K562 (cell line): ENCODE data around the gene IFITM2. TPM values are rescaled to one million over a fixed set of nuclear protein-coding genes. Genes with fewer than 3 reads are reported as not detected.
A peak's percentile ranks its signal among the peaks of the same experiment; 100 is the strongest.

Experiments used
- ATAC-seq: fragments of 200-7000 bp; cut with Tn5 transposase; 3 replicates; pipeline ENCODE4 v1.9.1; 2020; ENCODE audit warnings: moderate library complexity
- BruUV-seq: library from RNA; stranded (reverse); fragments of 400-500 nt; replicated peaks from 2 replicates; lab custom pipeline; 2021; lab: Mats Ljungman, UMichigan
- CTCF ChIA-PET: fragments of 300-600 bp; formaldehyde crosslinking; extraction: SDS; loops from one replicate; lab custom pipeline; 2021; ENCODE audit warnings: low intra/inter-chr PET ratio; lab: Yijun Ruan, JAX
- POLR2A ChIA-PET: fragments of 300-600, 350-650 bp; sonication (Branson Sonifier 250); formaldehyde crosslinking; extraction: SDS; loops from one replicate; lab custom pipeline; 2021; ENCODE audit warnings: antibody characterized with exemption, inconsistent platforms; lab: Yijun Ruan, JAX
- DNase-seq, 4 experiments: peaks; one replicate each; pipeline versions ENCODE4 v3.0.0 to v3.0.0-alpha.2; 2011 to 2018; ENCODE audit warnings: low spot score in 3 of 4, mixed read lengths in 3 of 4; ENCODE audit errors: extremely low read depth in 1 of 4
- FAIRE-seq: peaks from 2 replicates; lab custom pipeline; 2011; peaks lifted over from hg19 to GRCh38; lab: Jason Lieb, UNC
- H2AFZ ChIP-seq: 2 replicates; pipeline ENCODE4 v1.6.0; 2011; ENCODE audit warnings: low read depth, low read length, control low read depth, inconsistent platforms
- H3K27ac ChIP-seq: fragments of 200-600 bp; 3 replicates; pipeline ENCODE4 v1.8.0; 2011; ENCODE audit warnings: low read depth, mild to moderate bottlenecking, control low read depth, inconsistent platforms, low read length, moderate library complexity, mixed read lengths; ENCODE audit errors: extremely low read depth
- H3K27me3 ChIP-seq, 2 experiments: fragments of 300-600 bp in 1 of 2; 2 replicates in 1 of 2; 3 replicates in 1 of 2; pipeline versions ENCODE4 v1.6.0 to v1.8.0; 2011; ENCODE audit warnings: inconsistent platforms in 2 of 2, low read length in 2 of 2, mild to moderate bottlenecking in 1 of 2, mixed read lengths in 1 of 2, moderate library complexity in 1 of 2; ENCODE audit not compliant: control insufficient read depth in 2 of 2, insufficient read depth in 2 of 2
- H3K36me3 ChIP-seq: fragments of 300-600 bp; 3 replicates; pipeline ENCODE4 v1.8.0; 2011; ENCODE audit warnings: mild to moderate bottlenecking, low read length, inconsistent platforms; ENCODE audit not compliant: control insufficient read depth, insufficient read depth
- H3K4me1 ChIP-seq, 2 experiments: fragments of 200-600 bp in 1 of 2; replicated peaks in 1 of 2; 2 replicates in 1 of 2; 3 replicates in 1 of 2; pipeline versions ENCODE4 v1.5.1 to v1.8.0; 2011; ENCODE audit warnings: inconsistent platforms in 2 of 2, low read length in 2 of 2, mild to moderate bottlenecking in 1 of 2, mixed read lengths in 1 of 2, moderate library complexity in 1 of 2; ENCODE audit not compliant: control insufficient read depth in 2 of 2, insufficient read depth in 2 of 2
- H3K4me2 ChIP-seq: 2 replicates; pipeline ENCODE4 v1.6.1; 2011; ENCODE audit warnings: low read length, control low read depth, inconsistent platforms, mixed read lengths; ENCODE audit not compliant: insufficient read depth
- H3K4me3 ChIP-seq: fragments of 200-600 bp; sonication (generic), shearing (Covaris generic); 2 replicates; pipeline ENCODE4 v1.5.1; 2016; ENCODE audit warnings: control low read depth, inconsistent platforms
- H3K79me2 ChIP-seq: fragments of 200-600 bp; 3 replicates; pipeline ENCODE4 v1.8.0; 2011; ENCODE audit warnings: low read length, inconsistent platforms; ENCODE audit not compliant: control insufficient read depth, insufficient read depth
- H3K9ac ChIP-seq, 2 experiments: 2 replicates each; pipeline versions ENCODE4 v1.6.0 to v1.6.1; 2011; ENCODE audit warnings: low read depth in 2 of 2, low read length in 2 of 2, control low read depth in 1 of 2, inconsistent platforms in 1 of 2, mild to moderate bottlenecking in 1 of 2, mixed read lengths in 1 of 2; ENCODE audit not compliant: insufficient read depth in 1 of 2
- H3K9me1 ChIP-seq: one replicate; pipeline ENCODE4 v1.6.0; 2011; ENCODE audit warnings: inconsistent platforms, mild to moderate bottlenecking, low read length, moderate library complexity; ENCODE audit not compliant: control insufficient read depth, insufficient read depth
- H3K9me3 ChIP-seq: replicated peaks from 2 replicates; pipeline ENCODE4 v1.5.1; 2011; ENCODE audit warnings: low read depth, low read length, inconsistent platforms; ENCODE audit not compliant: control insufficient read depth, insufficient read depth
- H4K20me1 ChIP-seq: replicated peaks from 2 replicates; pipeline ENCODE4 v1.6.1; 2011; ENCODE audit warnings: low read length, inconsistent platforms, mixed read lengths; ENCODE audit not compliant: control insufficient read depth, insufficient read depth
- GATA2 ChIP-seq: sonication (generic); formaldehyde crosslinking; IDR thresholded peaks from 2 replicates; pipeline ENCODE4 v1.4.0; 2020; ENCODE audit warnings: mild to moderate bottlenecking, missing genetic modification reagents
- GTF2E2 ChIP-seq: fragments of 200-800 bp; sonication (Bioruptor generic); IDR thresholded peaks from 2 replicates; pipeline ENCODE4 v1.6.1; 2016; ENCODE audit warnings: missing genetic modification characterization, missing compliant biosample characterization
- MEF2A ChIP-seq: IDR thresholded peaks from 2 replicates; pipeline ENCODE4 v1.6.1; 2011; ENCODE audit warnings: low read depth, mild to moderate bottlenecking, low read length, moderate library complexity; ENCODE audit not compliant: control insufficient read depth
- MTA3 ChIP-seq: fragments of 450-650 bp; formaldehyde crosslinking; IDR thresholded peaks from 2 replicates; pipeline ENCODE4 v1.6.1; 2017; ENCODE audit warnings: mild to moderate bottlenecking, borderline replicate concordance
- PURB ChIP-seq: sonication (generic); formaldehyde crosslinking; IDR thresholded peaks from 2 replicates; pipeline ENCODE4 v1.9.0; 2021; ENCODE audit warnings: low read depth, mild to moderate bottlenecking, missing genetic modification reagents
- ZFP36 ChIP-seq: fragments of 150-350 bp; IDR thresholded peaks from 2 replicates; pipeline ENCODE4 v1.6.1; 2018; ENCODE audit warnings: low read length, low read depth; ENCODE audit not compliant: partially characterized antibody
- WGBS: fragments of 100-300 bp; shearing (Covaris generic); methylation state at CpG from one replicate; pipeline ENCODE4 v1.1.6; 2016; ENCODE audit warnings: low coverage, mixed read lengths; ENCODE audit not compliant: insufficient coverage; ENCODE audit errors: missing lambda C conversion rate; 5-methylcytosine and 5-hydroxymethylcytosine counted together
- in situ Hi-C: fragments of 300-500 bp; cut with MboI; formaldehyde crosslinking; loops from 4 replicates; pipeline ENCODE4 v1.15.0; 2018; ENCODE audit warnings: inconsistent platforms, mixed read lengths
- intact Hi-C: fragments of 100-400 bp; cut with micrococcal nuclease; formaldehyde crosslinking; loops from 2 replicates; pipeline ENCODE4 v1.14.2; 2022
- polyA plus RNA-seq, 8 experiments: library from polyadenylated mRNA; depleted of rRNA in 4 of 8; stranded (reverse) in 5 of 8; unstranded in 3 of 8; fragments of >200 nt; fragmentation: Nextera tagmentation in 2 of 8; fragmentation: Illumina TruSeq in 1 of 8; extraction: Ambion mirVana in 2 of 8; extraction: Trizol in 1 of 8; gene quantifications; 2 replicates each; pipeline versions ENCODE4 v1.2.1 to v1.2.3, GENCODE V29; 2011 to 2014; ENCODE audit warnings: inconsistent platforms in 1 of 8, missing spikeins in 1 of 8
- total RNA-seq, 7 experiments: library from RNA; depleted of rRNA in 6 of 7; stranded (reverse); fragments of >200 nt in 6 of 7; fragmentation: Illumina TruSeq in 2 of 7; extraction: Trizol in 2 of 7; gene quantifications; 2 replicates each; pipeline versions ENCODE4 v1.2.1 to v1.2.3, GENCODE V29; 2011 to 2021; ENCODE audit warnings: low replicate concordance in 1 of 7

The IFITM2 gene
- total and polyA plus RNA-seq, 9 of the 15 experiments (the other 6 are each of a cell fraction or from before 2014, with no cell fraction given) = 52.8 to 4,872 (median 356) TPM

DNA sequence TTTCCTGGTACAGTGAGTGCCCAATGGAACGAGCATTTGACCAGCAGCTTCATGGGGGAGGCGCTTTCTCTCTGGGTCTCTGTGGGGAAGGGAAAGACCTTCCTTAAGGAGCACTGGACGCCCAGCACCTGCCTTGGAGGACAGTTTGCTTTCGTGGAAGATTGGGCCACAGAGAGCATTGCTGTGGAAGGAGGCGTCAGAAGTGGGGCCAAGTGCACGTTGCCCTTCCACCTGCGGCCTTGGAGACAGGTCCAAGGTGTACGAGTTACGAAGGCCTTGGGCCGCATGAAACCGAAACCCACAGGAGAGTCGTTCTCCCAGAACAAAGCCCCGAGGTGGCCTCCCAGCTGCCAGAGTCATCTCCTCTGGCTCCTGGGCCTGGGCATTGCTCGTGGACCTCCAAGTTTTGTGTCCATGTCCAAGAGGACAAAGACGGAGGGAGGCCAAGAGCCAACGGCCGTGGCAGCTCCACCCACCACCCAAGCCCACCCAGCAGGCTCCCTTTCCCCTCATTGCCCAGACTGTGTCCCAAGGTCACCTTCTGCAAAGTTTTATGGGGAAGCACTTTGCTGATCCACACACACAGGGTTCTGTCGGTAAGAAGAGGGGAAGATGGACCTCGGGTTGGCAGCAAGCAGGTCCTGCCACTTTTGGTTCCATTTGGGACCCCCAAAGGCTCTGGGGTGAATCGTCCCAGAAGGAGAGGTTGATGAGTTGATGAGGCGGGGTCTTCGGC, 35.3 kb upstream of the IFITM2 start:
- ChIA-PET POLR2A (interaction anchor here (0.8 to 1.3 kb wide), 5 partner anchors 8 to 11 kb away, joined by 3 to 5 read pairs (median 3); no protein-coding TSS in a partner anchor), CTCF (no interaction called here)
- BruUV-seq = no TSS peak
- WGBS = 58% methylated on average over 16 of the region's 22 CpGs
- H4K20me1 ChIP-seq = no peaks in the 10 kb centered on the region
- no peak overlapping the region for H3K4me3 ChIP-seq
- DNase-seq = no peak
- peaks cover 10% of the 10 kb centered on the region; the same call in 1 of the 3 replicates for H3K79me2 ChIP-seq
- peaks cover 19 to 34% of the 10 kb centered on the region in 2 experiments; a peak in 4 of 5 replicates for H3K4me1 ChIP-seq
- H3K4me2 ChIP-seq = no peak overlapping the region
- no peak for ATAC-seq
- no peak overlapping the region for H2AFZ ChIP-seq
- TF ChIP-seq GATA2 (no peak), ZFP36 (no peak), GTF2E2 (tag) (no peak), PURB (no peak), MTA3 (no peak), MEF2A (no peak)
- H3K9ac ChIP-seq = peak overlapping the region in 1 of 2 experiments; percentile 47; a peak in 2 of 4 replicates
- no peaks in the 10 kb centered on the region for H3K36me3 ChIP-seq
- in situ Hi-C loops = no loop called here
- peaks cover 12% of the 10 kb centered on the region for H3K9me3 ChIP-seq
- FAIRE-seq = no peak
- H3K27me3 ChIP-seq = no peaks in the 10 kb centered on the region
- H3K9me1 ChIP-seq = no peaks in the 10 kb centered on the region
- H3K27ac ChIP-seq = no peak overlapping the region
- intact Hi-C loops = no loop called here
